Mucosa of rectum (tissue), 2 donors: ENCODE measurements around the gene TSPAN2.

Source experiments
- H3K27ac ChIP-seq, 2 donors: one replicate each; pipeline ENCODE4 v1.7.0; 2013; ENCODE audit warnings: inconsistent platforms in 2 of 2, low read depth in 2 of 2, low read length in 2 of 2
- H3K27me3 ChIP-seq, 2 donors: one replicate each; pipeline ENCODE4 v1.7.0; 2013; ENCODE audit warnings: low read length in 2 of 2; ENCODE audit not compliant: control insufficient read depth in 2 of 2, insufficient read depth in 2 of 2
- H3K36me3 ChIP-seq, 2 donors: one replicate each; pipeline ENCODE4 v1.7.0; 2013; ENCODE audit warnings: low read length in 2 of 2; ENCODE audit not compliant: control insufficient read depth in 2 of 2, insufficient read depth in 2 of 2
- H3K4me1 ChIP-seq, 2 donors: one replicate each; pipeline ENCODE4 v1.7.0; 2013; ENCODE audit warnings: low read length in 2 of 2, mild to moderate bottlenecking in 1 of 2; ENCODE audit not compliant: control insufficient read depth in 2 of 2, insufficient read depth in 2 of 2
- H3K4me3 ChIP-seq, 2 donors: one replicate each; pipeline ENCODE4 v1.7.0; 2013; ENCODE audit warnings: low read length in 2 of 2
- H3K9ac ChIP-seq, 2 donors: one replicate each; pipeline ENCODE4 v1.7.0; 2013; ENCODE audit warnings: low read length in 2 of 2, low read depth in 1 of 2, mild to moderate bottlenecking in 1 of 2
- H3K9me3 ChIP-seq, 2 donors: one replicate each; pipeline ENCODE4 v1.7.0; 2013; ENCODE audit warnings: low read length in 2 of 2; ENCODE audit not compliant: control insufficient read depth in 2 of 2
- donor health status: healthy.
- donor health status: Normal muscosa, but diverticular disease.

TSPAN2 gene

DNA sequence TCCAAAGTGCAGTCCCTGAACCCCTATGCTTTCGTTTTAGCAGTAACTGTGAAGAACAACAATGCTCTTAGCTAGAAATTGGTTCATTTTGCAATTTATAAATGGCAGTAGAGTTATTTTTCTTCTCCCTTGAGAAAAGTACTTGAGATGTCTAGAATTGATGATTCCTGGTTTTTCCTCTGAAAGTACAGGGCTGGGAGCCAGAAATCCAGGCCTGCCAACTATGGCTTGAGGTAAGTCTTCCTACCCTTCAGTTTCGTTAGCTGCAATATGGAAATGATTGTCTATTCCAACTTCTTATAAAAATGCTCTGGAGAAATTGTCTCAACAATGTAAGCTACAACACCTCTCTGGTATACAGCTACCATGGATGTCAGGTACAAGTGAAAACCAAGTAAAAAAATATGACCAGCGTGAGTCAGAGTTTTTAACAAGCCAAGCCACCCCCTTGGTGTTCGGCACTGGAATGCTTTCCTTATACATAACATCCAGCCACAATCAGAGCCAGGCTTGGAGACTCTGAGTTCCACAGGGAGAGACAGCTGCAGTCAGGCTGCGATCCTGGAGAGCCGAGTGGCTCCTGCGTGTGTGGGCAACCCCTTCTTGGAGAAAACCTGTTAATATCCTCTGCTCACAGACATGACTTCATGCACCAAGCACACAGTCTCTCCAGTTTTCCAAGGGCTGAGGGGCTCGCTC is 22.0 kb downstream of the TSPAN2 start:
- Histone ChIP-seq H3K36me3 (no peaks in the 10 kb centered on the region), H3K9me3 (no peaks in the 10 kb centered on the region), H3K27ac (peak overlapping the region in 1 of 2 donors; percentile 28), H3K9ac (no peak overlapping the region), H3K4me3 (no peak overlapping the region), H3K4me1 (peaks cover under 1 to 4% of the 10 kb centered on the region in 2 donors), H3K27me3 (no peaks in the 10 kb centered on the region)

DNA sequence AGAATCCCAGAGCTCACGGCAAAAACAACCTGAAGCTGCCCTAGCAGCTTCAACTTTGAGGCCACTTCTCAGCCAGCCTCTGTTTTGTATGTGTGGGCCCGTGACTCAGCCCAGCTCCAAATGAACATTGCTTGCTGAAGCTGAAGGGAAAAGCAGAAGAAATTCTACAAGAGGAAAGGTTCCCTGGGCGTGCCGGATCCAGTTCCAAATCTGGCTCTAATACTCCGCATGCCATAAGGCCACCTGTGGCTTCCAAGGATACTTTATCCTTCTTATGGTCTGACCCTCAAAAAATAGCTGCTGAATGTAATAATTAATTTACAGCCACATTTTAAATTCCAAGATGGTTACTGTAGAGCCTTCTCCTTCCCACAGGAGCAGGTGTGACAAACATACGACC is 24.3 kb downstream of the TSPAN2 start:
- Histone ChIP-seq H3K27ac (no peak overlapping the region), H3K27me3 (no peaks in the 10 kb centered on the region), H3K9me3 (no peaks in the 10 kb centered on the region), H3K36me3 (no peaks in the 10 kb centered on the region), H3K9ac (no peak overlapping the region), H3K4me3 (no peak overlapping the region), H3K4me1 (peaks cover 4% of the 10 kb centered on the region in 2 donors)

- Histone ChIP-seq H3K27ac (no peak overlapping the region), H3K36me3 (no peaks in the 10 kb centered on the region), H3K4me3 (no peak overlapping the region), H3K4me1 (peaks cover 4% of the 10 kb centered on the region in 2 donors), H3K27me3 (no peaks in the 10 kb centered on the region), H3K9ac (no peak overlapping the region), H3K9me3 (no peaks in the 10 kb centered on the region)
Observed at GRCh38 chr1:115064461-115064860, 24.8 kb downstream of the TSPAN2 start.

GRCh38 chr1:115063228-115063901 is 25.9 kb downstream of the TSPAN2 start:
- H3K27ac ChIP-seq = peak overlapping the region in 1 of 2 donors; percentile 11
- peaks cover 0 to 4% of the 10 kb centered on the region in 2 donors for H3K4me1 ChIP-seq
- no peaks in the 10 kb centered on the region for H3K36me3 ChIP-seq
- H3K9me3 ChIP-seq = no peaks in the 10 kb centered on the region
- H3K9ac ChIP-seq = no peak overlapping the region
- H3K4me3 ChIP-seq = no peak overlapping the region
- H3K27me3 ChIP-seq = no peaks in the 10 kb centered on the region

- H3K9ac ChIP-seq = no peak overlapping the region
- no peak overlapping the region for H3K4me3 ChIP-seq
- no peaks in the 10 kb centered on the region for H3K9me3 ChIP-seq
- peaks cover 0 to 4% of the 10 kb centered on the region in 2 donors for H3K4me1 ChIP-seq
- H3K27me3 ChIP-seq = no peaks in the 10 kb centered on the region
- no peaks in the 10 kb centered on the region for H3K36me3 ChIP-seq
- peak overlapping the region in 1 of 2 donors; percentile 28 for H3K27ac ChIP-seq
Observed at GRCh38 chr1:115062542-115063004, 26.7 kb downstream of the TSPAN2 start.

- no peaks in the 10 kb centered on the region for H3K36me3 ChIP-seq
- no peak overlapping the region for H3K9ac ChIP-seq
- H3K27me3 ChIP-seq = no peaks in the 10 kb centered on the region
- H3K4me1 ChIP-seq = peaks cover 0 to 4% of the 10 kb centered on the region in 2 donors
- H3K27ac ChIP-seq = no peak overlapping the region
- H3K4me3 ChIP-seq = no peak overlapping the region
- no peaks in the 10 kb centered on the region for H3K9me3 ChIP-seq
Observed at GRCh38 chr1:115060501-115060900, 28.8 kb downstream of the TSPAN2 start.

GRCh38 chr1:115059316-115059715 is 30.0 kb downstream of the TSPAN2 start:
- no peak overlapping the region for H3K4me3 ChIP-seq
- no peak overlapping the region for H3K9ac ChIP-seq
- H3K27me3 ChIP-seq = no peaks in the 10 kb centered on the region
- H3K36me3 ChIP-seq = no peaks in the 10 kb centered on the region
- H3K9me3 ChIP-seq = no peaks in the 10 kb centered on the region
- H3K4me1 ChIP-seq = peaks cover 0 to 4% of the 10 kb centered on the region in 2 donors
- H3K27ac ChIP-seq = no peak overlapping the region

- Histone ChIP-seq H3K27me3 (no peaks in the 10 kb centered on the region), H3K9ac (no peak overlapping the region), H3K9me3 (no peaks in the 10 kb centered on the region), H3K4me3 (no peak overlapping the region), H3K36me3 (no peaks in the 10 kb centered on the region), H3K27ac (peak overlapping the region in 1 of 2 donors; percentile 46), H3K4me1 (peaks cover 0 to 4% of the 10 kb centered on the region in 2 donors)
Observed at GRCh38 chr1:115057661-115058254, 31.5 kb downstream of the TSPAN2 start.

DNA sequence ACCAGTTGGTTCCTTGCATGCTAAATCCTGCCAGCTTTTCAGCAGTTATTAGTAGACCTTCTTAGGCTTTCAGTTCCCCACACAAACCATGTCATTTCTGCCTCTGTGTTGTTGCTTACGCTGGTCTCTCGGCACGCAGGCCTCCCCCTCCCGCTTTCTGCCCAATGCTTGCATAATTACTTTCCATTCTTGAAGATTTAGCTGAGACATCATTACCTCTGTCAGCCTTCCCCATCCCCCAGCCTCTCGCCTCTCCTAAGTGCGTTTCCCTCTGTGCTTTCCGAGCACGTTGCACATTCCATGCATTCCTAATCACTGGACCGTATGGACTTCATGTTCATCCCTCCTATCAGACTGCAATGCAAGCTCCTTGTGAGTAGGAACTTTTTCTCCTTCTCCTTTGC is 32.9 kb downstream of the TSPAN2 start:
- Histone ChIP-seq H3K27me3 (no peaks in the 10 kb centered on the region), H3K9me3 (no peaks in the 10 kb centered on the region), H3K27ac (peak overlapping the region; percentile 34 to 46), H3K4me1 (no peaks in the 10 kb centered on the region), H3K9ac (no peak overlapping the region), H3K36me3 (no peaks in the 10 kb centered on the region), H3K4me3 (no peak overlapping the region)

- no peaks in the 10 kb centered on the region for H3K27me3 ChIP-seq
- H3K36me3 ChIP-seq = no peaks in the 10 kb centered on the region
- H3K4me3 ChIP-seq = no peak overlapping the region
- no peaks in the 10 kb centered on the region for H3K4me1 ChIP-seq
- no peak overlapping the region for H3K27ac ChIP-seq
- no peak overlapping the region for H3K9ac ChIP-seq
- H3K9me3 ChIP-seq = no peaks in the 10 kb centered on the region
Observed at GRCh38 chr1:115052454-115053083, 36.7 kb downstream of the TSPAN2 start.
